GM10266 (cell line): ENCODE measurements around the gene HPSE2.

Experiments used
- DNase-seq: peaks from one replicate; pipeline ENCODE4 v3.0.0; 2012; ENCODE audit errors: extremely low spot score
- CTCF ChIP-seq: IDR thresholded peaks from 2 replicates; pipeline ENCODE4 v1.5.1; 2012; ENCODE audit warnings: mild to moderate bottlenecking, low read depth; ENCODE audit not compliant: control insufficient read depth, insufficient read depth; ENCODE audit errors: missing control alignments

The HPSE2 gene

GRCh38 chr10:99236627-99237309, 1.1 kb upstream of the HPSE2 start:
- TF ChIP-seq CTCF: no peak
- no peak for DNase-seq

- DNase-seq: no peak
- no peak for TF ChIP-seq CTCF
Measured at GRCh38 chr10:99234791-99235657, 628 bp downstream of the HPSE2 start.

- no peak for TF ChIP-seq CTCF
- DNase-seq: peak; percentile 84
Measured at GRCh38 chr10:99234041-99234790, 1.4 kb downstream of the HPSE2 start.

DNA sequence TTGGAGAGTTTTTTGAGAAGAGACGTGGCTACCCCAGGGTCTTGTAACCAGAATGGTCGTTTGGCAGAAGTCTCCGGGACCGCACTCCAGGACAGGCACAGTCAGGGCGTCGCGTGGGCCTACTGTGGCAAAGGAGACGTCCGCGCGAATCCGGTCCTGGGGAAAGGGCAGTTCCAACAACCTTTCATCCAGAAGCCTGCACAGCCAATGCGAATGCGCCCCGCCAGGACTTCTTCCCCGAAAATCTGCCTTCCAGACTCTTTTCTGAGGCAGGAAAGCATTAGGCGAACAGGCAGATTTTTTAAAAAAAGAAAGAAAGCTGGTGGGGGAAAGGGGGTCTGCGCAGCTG, 2.0 kb downstream of the HPSE2 start:
- no peak for DNase-seq
- TF ChIP-seq CTCF: no peak

- DNase-seq: no peak
- TF ChIP-seq CTCF: no peak
Measured at GRCh38 chr10:99233000-99233688, 2.5 kb downstream of the HPSE2 start.

DNA sequence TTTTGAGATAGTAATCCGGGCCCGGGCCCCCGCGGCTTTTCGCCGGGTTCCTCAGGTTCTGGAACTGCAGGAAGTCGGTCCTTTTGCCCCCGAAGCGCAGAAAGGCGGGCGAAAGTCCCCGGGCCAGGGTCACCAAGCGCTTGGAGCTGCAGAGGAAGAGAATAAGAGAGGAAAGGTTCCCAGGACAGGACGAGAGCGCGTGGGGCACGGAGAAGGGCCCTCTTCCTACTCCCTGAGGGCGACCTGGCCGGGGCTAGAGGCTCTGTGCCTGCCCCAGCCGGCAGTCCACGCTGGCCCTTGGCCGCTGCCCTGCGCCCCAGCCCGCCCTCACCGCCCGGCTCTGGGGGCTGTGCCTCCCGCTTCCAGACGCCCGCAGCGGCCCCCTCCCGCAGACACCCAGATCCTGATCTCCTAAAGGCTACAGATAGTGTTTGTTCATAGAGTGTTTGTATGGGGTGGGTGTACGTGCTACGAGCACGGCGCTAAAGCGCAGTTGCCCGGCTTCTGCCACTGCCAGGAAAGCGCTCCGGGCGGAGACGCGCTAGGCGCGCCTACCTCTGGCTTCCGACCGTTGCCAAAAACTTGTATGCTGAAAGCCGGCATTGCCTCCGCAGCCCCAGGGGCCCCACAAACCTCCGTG, 3.2 kb downstream of the HPSE2 start:
- TF ChIP-seq CTCF: no peak
- no peak for DNase-seq
